GM18868 (cell line): ENCODE results near the gene APPL1.
A peak's percentile ranks its signal among the peaks of the same experiment; 100 is the strongest.

ENCODE experiments used
- ATAC-seq: cut with Tn5 transposase; IDR thresholded peaks from one replicate; pipeline ENCODE4 v1.9.1; 2021; ENCODE audit warnings: mild to moderate bottlenecking, moderate library complexity; ENCODE audit not compliant: unreplicated experiment

APPL1 gene

DNA sequence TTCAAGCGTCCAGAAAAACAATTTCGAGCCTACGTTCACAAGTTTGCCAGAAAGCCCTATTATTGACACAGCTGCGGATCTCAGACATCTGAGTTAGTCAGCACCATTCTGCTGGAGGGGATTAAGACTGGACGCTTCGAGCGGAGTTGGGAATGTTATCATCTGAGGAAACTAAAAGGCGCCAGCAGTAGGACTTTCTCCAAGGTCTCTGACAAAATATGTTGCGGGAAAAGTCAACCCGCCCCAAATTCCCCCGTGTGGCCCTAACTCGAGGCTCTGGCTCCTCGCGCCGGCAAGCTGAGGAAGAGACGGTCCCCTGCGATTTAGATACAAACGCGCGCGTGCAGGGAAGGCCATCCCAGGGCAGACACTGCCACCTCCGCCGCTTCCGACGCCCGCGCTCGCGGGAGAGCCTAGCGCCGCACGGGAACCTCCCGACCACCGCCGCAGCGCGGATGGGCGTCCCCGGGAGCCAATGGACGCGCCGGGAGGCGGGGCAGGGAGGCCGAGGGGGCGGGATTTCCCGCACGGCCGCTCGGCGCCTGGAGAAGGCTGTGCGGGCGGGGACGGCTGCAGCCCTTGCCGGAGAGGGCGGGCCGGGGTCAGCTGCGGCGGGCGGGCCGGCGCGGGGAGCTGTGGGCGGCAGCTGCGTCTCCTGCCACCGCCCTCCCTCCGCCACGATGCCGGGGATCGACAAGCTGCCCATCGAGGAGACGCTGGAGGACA, at the start of gene APPL1:
Gene APPL1 (plus strand): TSS at position 526 of the 726 bp plus-strand sequence. CDS start 155 bp downstream, at position 681.
- ATAC-seq: peak; percentile 89

DNA sequence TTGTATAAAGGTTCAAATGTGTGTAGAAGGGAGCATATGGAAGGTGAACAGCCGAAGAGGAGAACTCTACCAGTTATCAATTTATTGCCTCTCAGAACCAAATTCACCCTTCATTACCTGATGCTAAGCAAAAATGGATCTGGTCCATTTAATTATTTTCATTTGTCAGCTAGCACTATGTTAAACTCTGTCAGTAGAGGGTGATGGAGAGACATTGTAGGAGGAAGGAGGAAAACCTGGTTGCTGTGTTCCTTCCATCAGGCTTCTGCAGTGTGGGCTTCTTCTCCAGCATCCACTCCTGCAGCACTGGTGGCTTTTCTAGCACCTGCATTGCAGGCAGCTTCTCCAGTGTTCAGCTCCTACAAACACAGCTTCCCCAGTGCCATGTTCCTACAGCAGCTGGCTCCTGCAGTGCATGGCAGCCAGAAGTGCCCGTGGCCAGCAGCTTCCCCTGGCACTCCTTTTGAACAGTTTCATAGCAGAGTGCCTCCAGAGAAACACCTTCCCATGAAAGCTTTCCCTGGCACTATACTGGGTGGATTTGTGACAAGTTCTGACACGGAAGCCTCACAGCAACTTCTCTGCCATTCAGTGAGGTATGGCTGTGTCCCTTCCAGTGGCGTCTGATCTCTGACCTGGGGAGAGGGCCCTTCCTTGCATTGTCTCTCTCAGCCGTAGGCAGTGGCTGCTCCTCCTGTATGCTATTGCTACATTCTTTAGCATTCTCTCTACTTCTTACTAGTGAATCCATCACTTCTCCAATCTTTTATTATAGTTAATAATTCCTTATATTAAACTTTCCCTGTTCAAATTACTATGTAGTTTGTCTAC, 47.7 kb upstream of the APPL1 start:
- peak; percentile 51 for ATAC-seq

- no peak for ATAC-seq
These were observed 43.0 kb upstream of the APPL1 start for GRCh38 chr3:57184526-57184925.

- no peak for ATAC-seq
These were observed 35.5 kb upstream of the APPL1 start for GRCh38 chr3:57192028-57192427.

DNA sequence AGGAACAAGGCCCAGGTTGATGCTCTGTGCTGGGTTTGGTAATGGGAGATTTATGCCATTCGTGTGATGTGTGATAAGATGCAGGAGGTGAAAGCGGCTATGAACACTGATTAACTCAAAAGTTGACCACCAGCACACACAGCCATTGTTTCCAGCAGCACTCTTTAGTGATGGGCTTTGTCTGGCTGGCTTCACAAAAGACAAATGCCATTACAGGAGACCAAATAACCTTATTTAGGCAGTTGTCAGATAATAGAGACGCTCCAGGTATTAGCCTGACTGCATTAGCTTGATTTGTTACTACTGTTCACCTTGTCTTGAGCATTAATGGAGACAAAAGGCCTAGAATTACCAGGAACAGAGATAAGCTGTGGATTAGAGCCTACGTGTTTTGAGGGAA, 32.9 kb upstream of the APPL1 start:
- ATAC-seq: no peak

- ATAC-seq: no peak
These were observed 27.6 kb upstream of the APPL1 start, which contains the start of gene HESX1 for GRCh38 chr3:57199895-57200297. Gene HESX1 (minus strand): TSS chr3:57199978. CDS start chr3:57199918, 60 bp downstream.

DNA sequence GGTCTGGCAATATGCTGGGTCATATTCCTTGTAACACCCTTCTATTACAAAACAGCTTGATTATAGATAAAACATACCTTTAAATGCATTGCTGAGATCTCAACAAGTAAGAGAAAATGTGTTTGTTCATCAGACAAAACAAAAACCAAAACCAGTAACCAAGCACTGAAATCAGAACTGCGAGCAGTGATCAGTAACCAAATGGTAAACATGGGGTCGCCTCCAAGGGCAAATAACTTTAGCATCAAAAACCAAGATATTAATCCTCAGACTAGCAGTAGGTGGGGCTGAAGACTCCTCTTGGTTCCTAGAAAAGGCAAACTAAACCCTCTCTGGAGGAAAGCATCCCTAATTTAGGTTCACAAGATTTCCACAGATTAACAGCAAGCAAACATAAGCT, 21.1 kb upstream of the APPL1 start:
- no peak for ATAC-seq

DNA sequence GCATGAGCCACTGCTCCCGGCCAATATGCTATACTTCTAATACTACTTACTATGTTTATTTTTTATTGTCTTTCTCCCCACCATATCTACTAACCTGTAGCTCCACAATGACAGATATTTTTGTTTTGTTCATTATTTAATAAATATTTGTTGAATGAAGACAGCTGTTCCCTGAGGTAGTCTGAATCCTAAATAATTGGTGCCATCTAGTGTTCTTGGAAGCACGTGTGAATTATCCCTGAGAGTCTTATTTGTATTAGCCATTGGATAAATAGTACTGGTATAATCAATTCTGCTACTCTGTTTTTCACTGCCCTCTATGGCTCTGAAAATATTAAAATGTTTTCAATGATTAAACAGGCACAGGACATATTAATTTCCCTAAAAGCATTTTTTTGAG, 5.6 kb upstream of the APPL1 start:
- no peak for ATAC-seq

DNA sequence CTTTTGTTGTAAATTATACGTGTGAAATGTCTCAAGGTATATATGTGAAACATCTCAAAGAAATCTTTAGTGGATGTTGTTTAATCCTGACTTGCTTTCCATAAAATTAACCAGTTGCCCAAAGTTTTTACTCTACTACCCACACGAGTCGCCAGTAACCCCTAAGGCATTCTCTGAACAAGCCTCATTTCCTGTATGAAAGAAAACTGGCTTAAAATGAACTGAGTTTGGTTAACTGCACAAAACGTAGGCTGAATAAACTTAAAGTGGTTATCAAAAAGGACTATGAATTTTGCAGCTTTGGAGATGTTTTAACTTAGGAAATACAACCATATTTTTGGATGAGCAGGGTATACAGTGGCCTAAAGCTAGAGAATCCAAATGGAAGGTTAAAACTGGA, 2.7 kb upstream of the APPL1 start:
- no peak for ATAC-seq

GRCh38 chr3:57226176-57226575, 1.4 kb upstream of the APPL1 start:
- ATAC-seq: no peak

DNA sequence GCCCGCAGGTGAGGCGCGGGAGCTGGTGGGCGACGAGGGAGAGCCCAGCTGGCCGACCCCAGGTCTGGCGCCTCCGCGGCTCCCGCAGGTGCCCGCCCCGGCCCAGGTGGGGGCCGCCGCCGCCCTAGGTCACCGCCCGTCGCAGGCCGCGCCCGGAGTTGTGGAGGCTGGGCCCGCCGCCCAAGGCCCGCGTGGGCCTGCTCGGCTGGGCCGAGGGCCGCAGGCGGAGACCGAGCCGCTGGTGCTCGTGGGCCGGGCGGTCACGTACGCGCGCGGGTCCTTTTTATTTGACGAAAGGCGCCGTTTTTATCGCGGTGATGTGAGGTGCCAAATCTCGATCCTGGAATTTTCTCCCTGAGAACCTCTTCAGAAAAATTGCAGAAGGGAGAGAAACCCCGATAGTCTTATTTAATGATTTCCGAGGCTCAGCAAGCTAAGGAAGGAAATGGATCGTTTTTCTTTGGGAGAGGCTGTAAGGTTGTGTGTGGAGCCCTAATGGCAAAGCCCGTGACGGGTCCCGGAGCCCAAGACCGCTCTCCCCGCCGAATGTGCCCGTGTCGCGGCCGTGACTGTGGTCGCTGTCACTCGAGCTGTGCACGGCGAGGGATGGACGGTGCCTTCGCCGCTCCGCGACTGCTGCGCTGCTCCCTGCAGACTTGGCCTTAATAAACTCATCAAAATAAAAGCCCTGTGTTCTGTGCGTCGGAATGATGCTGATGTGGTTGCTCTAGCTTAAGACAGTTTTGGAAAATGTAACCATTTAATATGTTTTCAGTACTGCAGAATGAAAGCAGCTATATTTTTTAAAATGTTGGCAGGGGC, 612 bp downstream of the APPL1 start:
- peak; percentile 27 for ATAC-seq

DNA sequence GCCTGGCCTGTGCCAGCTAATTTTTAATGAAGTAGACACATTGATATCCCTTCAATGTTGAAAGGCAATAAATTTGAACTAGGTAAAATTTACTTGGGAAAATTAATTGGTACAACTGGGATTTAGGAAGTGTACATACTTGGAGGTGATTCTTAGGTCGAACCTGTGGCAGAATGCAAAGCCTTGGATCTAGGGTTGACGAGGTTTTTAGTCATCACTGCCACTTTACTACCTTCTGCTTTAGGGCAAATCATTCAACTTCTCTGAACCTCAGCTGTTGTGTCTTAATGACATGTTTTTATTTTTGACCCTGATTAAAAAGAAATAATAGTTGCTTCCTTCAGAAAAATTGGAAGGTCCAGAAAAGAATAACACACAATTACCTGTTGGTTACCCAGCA, 2.5 kb downstream of the APPL1 start:
- ATAC-seq: no peak

- no peak for ATAC-seq
These were observed 6.3 kb downstream of the APPL1 start for GRCh38 chr3:57233799-57234198.

GRCh38 chr3:57234613-57235575, 7.4 kb downstream of the APPL1 start:
- ATAC-seq: peak; percentile 83

DNA sequence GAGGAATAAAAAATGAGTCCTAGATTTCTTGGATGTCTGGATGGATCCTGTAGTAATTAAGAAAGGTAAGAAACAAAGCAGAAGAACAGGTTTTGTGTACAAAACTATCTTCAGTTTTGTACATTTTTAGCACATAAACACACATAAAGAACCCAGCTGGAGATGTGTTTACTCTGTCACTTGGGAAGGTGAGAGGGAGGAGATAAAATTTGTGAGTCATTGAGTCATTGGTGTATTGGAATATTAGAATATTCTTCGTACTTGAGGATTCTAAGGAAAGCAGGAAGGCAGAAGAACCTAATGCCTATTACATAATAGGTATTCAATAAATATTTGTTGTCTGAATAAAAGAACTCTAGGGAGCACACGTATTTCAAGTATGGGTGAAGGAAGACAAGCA, 17.4 kb downstream of the APPL1 start:
- no peak for ATAC-seq

DNA sequence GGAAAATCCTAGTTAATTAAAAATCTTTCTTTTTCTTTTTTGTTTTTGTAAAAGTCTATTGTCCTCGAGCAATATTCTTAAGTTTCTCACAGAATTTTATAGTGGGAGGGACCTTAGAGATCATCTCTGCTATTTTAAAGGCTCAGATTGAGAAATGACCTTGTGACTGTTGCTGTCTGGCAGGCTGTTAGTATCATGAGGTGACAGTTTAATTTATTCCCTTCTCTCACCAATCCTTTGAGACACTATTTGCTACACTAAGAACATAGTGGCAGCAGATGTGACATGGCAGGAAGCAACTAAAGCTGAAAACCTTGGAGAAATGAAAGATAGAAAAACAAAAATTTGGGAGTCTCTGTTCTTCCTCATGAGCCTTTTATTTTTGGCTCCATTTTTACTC, 24.9 kb downstream of the APPL1 start:
- ATAC-seq: no peak

DNA sequence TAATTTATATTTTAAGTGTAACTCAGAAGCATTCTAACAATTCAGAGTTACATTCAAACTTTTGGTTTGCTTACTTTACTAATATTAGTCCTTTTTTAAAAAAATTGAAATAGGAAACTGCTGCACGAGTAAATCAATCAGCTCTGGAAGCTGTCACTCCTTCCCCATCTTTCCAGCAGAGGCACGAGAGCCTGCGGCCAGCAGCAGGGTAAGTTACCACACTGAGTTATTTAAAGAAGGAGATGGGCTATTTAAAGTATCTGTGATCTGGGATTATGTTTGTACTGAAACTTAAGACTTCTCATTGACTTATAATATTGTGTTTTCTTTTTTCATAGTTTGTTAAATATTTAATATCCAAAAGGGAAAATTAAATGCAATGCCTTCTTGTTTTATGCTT, 29.3 kb downstream of the APPL1 start:
- no peak for ATAC-seq

- no peak for ATAC-seq
These were observed 30.1 kb downstream of the APPL1 start for GRCh38 chr3:57257678-57258077.

DNA sequence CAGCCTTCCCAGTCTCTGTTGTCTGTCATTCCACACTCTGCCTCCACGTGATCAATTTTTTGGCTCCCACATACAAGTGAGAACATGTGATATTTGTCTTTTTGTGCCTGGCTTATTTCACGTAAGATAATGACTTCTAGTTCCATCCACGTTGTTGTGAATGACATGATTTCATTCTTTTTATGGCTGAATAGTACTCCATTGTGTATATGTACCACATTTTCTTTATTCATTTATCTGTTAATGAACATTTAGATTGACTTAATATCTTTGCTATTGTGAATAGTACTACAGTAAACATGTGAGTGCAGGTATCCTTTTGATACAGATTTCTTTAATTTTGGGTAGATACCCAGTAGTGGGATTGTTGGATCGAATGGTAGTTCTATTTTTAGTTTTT, 33.6 kb downstream of the APPL1 start:
- ATAC-seq: no peak

DNA sequence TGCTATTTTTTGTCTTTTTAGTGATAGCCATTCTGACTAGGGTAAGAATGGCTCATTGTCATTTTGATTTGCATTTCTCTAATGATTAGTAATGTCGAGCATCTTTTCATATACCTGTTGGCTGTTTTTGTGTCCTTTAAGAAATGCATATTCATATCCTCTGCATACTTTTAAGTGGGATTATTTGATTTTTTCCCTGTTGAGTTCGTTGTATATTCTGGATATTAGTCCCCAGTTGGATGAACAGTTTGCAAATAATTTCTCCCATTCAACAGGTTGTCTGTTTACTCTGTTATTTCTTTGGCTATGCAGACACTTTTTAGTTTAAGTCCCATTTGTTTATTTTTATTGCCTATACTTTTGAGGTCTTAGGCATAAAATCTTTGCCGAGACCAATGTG, 34.4 kb downstream of the APPL1 start:
- no peak for ATAC-seq
